ENCODE measurements around the gene PLEKHM3.

- no peak for TF ChIP-seq CTCF (conservative IDR thresholded peaks at IDR 0.05)
- TF ChIP-seq EZH2 (IDR thresholded peaks at IDR 0.05; ENCODE audit: low read depth), result no peak
These were observed 128.6 kb downstream of the PLEKHM3 start for GRCh38 chr2:207896525-207897285.
